ENCODE results near the gene PCLO.
A peak's percentile ranks its signal among the peaks of the same experiment; 100 is the strongest.

Gene PCLO, protein sequence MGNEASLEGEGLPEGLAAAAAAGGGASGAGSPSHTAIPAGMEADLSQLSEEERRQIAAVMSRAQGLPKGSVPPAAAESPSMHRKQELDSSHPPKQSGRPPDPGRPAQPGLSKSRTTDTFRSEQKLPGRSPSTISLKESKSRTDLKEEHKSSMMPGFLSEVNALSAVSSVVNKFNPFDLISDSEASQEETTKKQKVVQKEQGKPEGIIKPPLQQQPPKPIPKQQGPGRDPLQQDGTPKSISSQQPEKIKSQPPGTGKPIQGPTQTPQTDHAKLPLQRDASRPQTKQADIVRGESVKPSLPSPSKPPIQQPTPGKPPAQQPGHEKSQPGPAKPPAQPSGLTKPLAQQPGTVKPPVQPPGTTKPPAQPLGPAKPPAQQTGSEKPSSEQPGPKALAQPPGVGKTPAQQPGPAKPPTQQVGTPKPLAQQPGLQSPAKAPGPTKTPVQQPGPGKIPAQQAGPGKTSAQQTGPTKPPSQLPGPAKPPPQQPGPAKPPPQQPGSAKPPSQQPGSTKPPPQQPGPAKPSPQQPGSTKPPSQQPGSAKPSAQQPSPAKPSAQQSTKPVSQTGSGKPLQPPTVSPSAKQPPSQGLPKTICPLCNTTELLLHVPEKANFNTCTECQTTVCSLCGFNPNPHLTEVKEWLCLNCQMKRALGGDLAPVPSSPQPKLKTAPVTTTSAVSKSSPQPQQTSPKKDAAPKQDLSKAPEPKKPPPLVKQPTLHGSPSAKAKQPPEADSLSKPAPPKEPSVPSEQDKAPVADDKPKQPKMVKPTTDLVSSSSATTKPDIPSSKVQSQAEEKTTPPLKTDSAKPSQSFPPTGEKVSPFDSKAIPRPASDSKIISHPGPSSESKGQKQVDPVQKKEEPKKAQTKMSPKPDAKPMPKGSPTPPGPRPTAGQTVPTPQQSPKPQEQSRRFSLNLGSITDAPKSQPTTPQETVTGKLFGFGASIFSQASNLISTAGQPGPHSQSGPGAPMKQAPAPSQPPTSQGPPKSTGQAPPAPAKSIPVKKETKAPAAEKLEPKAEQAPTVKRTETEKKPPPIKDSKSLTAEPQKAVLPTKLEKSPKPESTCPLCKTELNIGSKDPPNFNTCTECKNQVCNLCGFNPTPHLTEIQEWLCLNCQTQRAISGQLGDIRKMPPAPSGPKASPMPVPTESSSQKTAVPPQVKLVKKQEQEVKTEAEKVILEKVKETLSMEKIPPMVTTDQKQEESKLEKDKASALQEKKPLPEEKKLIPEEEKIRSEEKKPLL (N-terminal part only)

DNA sequence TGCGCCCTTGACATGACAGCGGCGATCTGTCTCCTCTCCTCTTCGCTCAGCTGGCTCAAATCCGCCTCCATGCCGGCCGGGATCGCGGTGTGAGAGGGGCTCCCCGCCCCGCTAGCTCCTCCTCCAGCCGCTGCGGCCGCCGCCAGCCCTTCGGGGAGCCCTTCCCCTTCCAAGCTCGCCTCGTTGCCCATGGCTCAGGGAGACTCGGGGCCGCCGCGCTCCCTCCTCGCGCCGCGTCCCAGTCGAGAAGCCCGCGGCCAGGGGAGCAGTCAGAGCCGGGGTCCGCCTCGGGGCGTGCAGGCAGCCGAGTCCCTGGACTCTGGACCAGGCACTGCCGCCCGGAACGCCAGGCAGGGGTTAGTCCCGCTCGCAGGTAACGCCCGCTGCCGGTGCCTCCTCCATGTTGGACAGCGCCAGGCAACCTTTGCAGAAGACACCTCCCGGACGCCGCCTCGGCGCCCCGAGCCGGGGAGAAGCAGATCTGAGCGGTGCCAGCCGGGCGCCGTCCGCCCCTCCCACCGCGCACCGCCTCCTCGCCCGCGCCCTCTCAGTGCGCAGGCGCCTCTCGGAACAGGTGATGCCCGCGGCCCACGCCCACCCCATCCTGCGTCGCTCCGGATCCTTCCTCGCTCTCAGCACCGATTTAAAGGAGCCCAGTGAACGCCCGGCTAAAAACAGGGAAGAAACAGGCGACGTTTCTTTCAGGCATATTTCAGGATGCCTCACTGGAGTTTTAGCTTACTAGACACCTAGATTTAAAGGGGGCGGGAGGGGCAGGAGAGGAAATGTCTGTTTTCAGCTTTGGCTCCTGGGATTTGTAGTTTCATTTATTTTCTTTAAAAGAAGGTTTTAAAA is at the start of gene PCLO:
PCLO (minus strand) TSS at position 483 of the 855 bp plus-strand sequence; CDS start at position 191, 292 bp downstream.
- peak in 54 of 56 donors; percentile 7 to 87 (median 66) for DNase-seq

DNA sequence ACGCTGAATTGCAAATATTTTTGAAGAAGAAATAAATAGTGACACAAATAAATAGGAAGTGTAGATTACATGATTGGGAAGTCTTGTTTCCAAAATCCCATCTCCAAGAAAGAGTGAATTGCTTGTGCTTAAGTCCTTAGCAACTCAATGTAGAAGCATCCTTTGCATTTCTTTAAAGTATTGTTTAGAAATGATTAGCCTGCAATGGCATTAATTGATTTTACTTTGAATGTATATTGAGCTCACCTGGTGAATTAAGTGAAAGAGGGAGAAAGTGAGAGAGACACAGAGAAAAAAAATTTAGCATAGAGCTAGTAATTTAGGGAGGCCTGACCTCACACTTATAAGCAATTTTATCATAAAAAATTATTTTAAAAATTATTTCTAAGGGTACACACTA is 49.0 kb upstream of the PCLO start:
- no peak for DNase-seq

DNA sequence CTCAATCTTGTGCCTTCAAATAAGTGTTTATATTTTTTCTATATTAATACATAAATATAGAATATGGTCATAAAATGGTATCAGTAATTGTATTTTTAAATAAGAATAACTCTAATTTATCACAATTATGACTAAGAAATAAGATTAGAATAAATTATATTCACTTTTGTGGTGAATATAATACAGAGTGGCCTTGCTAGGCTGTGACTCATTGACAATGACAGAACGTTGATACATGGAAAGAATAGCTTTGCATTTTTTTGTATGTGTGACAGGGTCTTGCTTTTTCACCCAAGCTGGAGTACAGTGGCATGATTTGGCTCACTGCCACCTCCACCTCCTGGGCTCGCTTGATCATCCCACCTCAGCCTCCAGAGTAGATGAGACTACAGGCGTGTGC is 47.8 kb upstream of the PCLO start:
- no peak for DNase-seq

GRCh38 chr7:83204715-83205114 is 42.0 kb upstream of the PCLO start:
- no peak for DNase-seq

GRCh38 chr7:83201355-83201754 is 38.7 kb upstream of the PCLO start:
- no peak for DNase-seq

DNA sequence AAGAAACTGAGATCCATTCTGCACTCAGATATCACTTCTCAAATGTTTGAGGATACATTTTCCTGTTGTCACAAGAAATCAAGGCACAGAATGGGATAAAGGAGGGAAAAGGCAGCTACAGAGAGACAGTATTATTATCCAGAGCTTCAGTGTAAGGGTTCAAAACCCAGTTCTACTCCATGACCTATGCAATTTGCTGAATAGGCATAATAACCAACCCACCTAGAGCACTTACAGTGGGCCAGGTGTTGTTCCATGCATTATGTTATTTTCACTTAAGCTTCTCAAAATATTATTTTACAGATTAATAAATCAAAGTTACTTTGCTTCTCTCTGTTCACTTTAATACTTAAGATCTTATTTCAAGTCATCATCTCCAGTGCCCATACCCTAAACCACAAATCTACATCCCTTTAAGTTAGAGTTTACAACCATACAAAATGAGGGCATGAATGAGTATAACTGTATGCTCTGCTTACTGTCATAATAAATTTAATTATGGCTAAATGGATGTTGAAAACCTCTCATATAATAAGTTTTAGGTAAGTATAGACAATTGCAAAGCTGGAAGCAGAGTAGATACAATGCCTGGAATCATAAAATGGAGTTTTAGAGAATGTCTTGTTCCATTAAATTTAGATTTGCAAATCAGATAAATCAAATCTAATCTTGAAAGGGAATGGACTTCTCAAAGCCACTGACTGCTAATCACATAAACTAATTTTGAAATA is 28.1 kb upstream of the PCLO start:
- no peak for DNase-seq

- DNase-seq, result no peak
Measured at GRCh38 chr7:83178796-83179195, 16.1 kb upstream of the PCLO start.

GRCh38 chr7:83178066-83178465 is 15.4 kb upstream of the PCLO start:
- DNase-seq, result no peak

GRCh38 chr7:83173664-83174063 is 11.0 kb upstream of the PCLO start:
- no peak for DNase-seq

DNA sequence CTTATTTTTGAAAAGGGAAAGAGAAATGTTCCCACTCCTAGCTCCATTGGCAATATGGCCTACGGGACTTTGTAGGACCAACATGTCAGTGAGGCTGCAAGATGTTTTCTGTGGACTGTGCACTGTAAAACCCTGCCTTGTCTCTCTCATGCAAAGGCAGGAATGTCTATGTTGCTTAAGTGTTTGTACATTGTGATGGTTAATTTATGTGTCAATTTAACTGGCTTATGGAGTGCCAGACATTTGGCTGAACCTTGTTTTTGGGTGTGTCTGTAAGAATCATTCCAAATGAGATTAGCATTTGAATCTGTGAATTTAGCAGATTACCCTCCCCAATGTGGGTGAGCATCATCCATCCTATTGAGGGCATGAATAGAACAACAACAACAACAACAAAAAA is 4.1 kb upstream of the PCLO start:
- no peak for DNase-seq

DNA sequence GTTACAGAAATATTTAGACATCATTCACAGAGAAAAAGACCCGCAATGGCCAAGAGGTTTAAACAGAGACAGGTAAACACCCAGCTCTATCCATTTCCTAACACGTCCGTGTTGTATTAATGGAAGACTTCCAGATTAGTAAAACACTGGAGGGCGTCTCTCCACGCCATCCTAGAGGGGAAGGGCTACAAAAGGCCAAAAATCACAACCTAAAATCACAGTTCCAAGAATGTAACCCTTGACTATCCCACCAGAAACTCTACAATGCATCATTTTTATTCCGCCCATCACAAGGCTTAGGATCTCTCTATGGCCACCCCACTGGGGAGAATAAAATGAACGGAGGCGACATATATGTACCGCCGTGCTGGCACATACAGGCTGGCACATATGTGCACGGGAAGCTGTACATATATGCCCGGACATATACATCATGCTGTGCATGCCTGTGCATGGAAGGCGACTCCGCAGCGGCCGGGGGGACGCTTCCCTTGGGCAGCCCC is 734 bp downstream of the PCLO start:
- DNase-seq, result peak in 4 of 56 donors; percentile 20 to 41 (median 36)

DNA sequence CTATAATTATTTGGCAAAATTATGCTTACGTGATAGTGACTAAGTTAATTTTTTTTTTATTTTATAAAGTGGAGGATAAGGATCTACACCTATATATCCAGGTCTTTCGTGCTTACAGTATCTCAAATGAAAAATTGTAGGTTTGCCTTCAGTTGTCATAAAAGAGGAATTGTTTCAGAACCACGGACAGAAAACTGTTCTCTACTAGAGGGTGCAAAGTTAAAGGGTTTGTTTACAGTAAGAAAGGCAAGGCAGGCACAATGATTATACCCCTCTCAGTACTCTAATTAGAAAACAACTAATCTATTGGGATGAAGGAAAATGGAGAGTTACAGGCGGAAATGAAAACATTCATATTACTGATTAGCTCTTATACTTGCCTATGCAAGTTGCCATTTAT is 1.5 kb downstream of the PCLO start:
- no peak for DNase-seq

DNA sequence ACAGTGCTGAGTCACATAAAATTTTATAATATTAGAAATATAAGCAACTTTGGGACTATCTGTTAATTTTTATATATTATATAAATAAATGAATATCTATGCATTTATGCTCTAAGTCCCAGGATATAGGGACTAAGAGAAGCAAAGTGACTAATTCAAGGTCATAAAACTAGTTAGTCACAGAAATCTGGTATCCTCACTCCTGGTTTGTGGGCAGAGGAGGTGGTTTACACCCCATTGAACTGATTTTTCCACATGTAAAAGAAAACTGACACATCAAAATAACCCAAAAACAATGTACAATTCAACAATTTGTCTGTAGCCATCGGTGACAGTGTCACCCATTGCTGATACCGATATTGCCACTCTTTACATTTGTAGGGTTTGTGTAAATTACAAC is 3.0 kb downstream of the PCLO start:
- DNase-seq, result no peak

GRCh38 chr7:83156006-83156405 is 6.7 kb downstream of the PCLO start:
- DNase-seq, result no peak

GRCh38 chr7:83155407-83155806 is 7.3 kb downstream of the PCLO start:
- DNase-seq, result no peak

GRCh38 chr7:83153419-83153818 is 9.3 kb downstream of the PCLO start:
- DNase-seq, result no peak

DNA sequence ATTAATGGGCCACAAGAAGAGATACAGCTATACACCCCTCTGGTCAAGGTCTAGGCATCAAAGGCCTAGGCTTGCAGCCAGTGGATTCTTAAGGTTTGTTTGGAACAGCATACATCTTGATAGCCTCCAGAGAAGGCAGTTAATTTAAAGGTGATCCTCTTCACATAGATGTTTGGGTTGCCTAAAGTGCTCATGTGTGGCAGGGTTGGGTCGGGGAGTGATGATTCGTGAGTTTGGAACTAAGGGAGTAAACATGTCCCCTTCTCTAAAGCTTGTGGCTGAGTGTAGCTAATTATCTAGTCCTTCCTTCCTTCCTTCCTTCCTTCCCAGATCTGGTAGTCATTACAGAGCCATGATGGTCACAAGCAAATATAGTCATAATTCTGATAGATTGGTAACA is 12.4 kb downstream of the PCLO start:
- DNase-seq, result no peak

GRCh38 chr7:83149466-83149865 is 13.2 kb downstream of the PCLO start:
- no peak for DNase-seq

- DNase-seq, result no peak
Measured at GRCh38 chr7:83148776-83149175, 13.9 kb downstream of the PCLO start.

DNA sequence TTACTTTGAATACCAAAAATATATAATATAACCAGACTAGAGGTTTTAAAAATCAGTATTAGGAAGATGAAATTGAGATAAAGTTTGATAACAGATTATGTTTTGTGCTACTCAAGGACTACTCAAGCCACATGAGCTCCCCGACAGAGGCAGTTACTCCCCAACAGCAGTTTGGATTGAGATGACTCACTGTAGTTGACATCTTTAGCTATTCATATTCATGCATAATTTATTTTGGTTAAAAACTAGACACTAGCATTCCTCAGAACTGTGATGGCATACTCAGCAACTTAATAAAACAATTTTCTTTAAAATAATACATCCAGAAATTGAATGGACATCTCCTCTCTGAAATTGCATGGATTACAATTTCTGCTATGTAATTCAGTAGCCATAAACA is 19.6 kb downstream of the PCLO start:
- DNase-seq, result no peak

Data from amygdala (tissue), 56 donors.